Muscle of back (tissue), 11 donors: ENCODE results near the gene MREG. TPM values are rescaled to one million over a fixed set of nuclear protein-coding genes. Genes with fewer than 3 reads are reported as not detected.
"Not testable (repeated sequence)": the region's sequence is repeated elsewhere in the genome, so short reads cannot be mapped to it uniquely, and the experiment has no call there.

Experiments used
- DNase-seq, 3 donors: peaks; one replicate each; pipeline versions ENCODE4 v3.0.0 to v3.0.0-alpha.2; 2013
- polyA plus RNA-seq, 10 donors: library from polyadenylated mRNA; unstranded; fragments of 120-200 nt; gene quantifications; one replicate each; pipeline ENCODE4 v1.2.1, GENCODE V29; 2013; ENCODE audit not compliant: insufficient read length in 10 of 10

The MREG gene
- polyA plus RNA-seq, 10 donors = 1.0 to 4.7 (median 2.4) TPM

DNA sequence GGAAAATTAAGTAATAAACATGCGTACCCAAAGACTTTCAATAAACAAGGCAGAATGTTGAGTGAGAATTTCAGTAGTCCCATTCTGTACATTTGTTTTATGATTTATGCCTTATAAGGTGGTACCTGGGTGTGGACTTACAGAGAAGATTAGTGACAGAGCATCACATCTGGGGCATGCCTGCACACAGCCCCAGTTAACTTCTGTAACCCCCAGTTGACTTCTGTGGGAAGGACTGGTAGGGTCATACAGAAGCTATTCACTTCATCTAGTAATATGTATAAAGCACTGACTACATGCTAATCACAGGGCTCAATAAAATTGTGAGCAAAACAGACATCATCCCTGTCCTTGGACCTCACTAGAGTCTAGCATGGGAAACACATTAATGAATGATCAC is 16.1 kb downstream of the MREG start:
- no peak for DNase-seq

DNA sequence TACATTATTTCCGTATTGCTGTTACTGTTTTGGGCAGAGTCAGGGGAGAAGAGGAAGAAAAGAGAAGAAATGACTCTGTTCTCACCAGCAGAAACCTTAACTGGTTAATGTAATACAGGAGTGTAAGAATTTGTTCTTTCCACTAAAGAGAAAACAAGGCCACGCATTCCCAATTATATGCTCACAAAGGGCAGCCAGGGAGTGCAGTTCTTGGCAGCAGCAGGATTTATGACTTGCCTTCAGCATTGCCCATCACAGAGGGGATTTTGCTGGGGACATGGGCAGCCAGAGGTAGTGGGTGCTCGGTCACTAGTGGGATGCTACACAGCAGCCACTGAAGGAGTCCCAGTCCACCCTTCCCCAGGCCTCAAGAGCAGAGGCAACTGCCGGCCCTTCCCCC is 18.4 kb downstream of the MREG start:
- no peak for DNase-seq

DNA sequence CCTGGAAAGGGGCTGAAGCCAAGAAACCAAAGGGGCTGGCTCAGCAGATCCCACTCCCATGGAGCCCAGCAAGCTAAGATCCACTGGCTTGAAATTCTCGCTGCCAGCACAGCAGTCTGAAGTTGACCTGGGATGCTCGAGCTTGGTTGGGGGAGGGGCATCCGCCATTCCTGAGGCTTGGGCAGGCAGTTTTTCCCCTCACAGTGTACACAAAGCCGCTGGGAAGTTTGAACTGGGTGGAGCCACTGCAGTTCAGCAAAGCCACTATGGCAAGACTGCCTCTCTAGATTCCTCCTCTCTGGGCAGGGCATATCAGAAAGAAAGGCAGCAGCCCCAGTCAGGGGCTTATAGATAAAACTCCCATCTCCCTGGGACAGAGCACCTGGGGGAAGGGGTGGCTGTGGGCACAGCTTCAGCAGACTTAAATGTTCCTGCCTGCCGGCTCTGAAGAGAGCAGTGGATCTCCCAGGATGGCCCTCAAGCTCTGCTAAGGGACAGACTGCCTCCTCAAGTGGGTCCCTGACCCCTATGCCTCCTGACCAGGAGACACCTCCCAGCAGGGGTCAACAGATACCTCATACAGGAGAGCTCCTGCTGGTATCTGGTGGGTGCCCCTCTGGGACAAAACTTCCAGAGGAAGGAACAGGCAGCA is 24.7 kb downstream of the MREG start:
- not testable (repeated sequence) for DNase-seq

DNA sequence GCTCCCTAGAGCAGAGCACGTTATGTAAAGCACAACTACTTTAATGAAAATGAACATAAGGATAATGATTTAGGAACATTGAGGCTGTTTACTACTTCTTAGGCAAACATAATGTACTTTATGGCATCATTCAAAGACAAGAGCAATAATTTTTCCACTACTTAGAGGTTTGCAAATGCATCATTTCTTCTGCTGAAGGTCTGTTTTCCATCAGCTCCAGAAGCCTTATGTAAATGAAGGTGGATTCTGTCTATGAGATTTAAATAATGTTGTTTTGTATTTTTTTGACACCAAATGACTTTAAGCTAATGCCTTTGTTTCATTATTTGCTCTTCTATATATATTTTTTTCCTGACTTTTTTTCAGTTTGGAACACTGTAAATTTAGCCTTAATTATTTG is 28.1 kb downstream of the MREG start:
- no peak for DNase-seq

DNA sequence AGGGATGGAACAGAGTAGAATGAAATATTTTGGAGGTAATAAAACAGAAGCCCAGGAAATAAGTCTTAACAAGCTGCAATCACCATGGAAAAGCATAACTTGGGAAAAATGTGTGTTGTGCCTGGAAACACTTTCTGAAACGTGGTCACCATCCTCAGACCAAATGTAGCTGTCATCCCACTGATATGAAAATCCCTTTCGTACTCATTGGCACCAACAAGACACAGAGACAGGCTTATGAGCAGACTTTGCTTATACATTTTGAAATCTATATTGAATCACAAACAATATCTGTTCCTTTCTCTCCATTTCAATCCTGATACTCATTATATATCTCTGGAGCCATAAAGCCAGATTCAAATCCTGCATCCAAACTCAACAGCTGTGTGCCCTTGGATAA is 28.7 kb downstream of the MREG start:
- DNase-seq = no peak

DNA sequence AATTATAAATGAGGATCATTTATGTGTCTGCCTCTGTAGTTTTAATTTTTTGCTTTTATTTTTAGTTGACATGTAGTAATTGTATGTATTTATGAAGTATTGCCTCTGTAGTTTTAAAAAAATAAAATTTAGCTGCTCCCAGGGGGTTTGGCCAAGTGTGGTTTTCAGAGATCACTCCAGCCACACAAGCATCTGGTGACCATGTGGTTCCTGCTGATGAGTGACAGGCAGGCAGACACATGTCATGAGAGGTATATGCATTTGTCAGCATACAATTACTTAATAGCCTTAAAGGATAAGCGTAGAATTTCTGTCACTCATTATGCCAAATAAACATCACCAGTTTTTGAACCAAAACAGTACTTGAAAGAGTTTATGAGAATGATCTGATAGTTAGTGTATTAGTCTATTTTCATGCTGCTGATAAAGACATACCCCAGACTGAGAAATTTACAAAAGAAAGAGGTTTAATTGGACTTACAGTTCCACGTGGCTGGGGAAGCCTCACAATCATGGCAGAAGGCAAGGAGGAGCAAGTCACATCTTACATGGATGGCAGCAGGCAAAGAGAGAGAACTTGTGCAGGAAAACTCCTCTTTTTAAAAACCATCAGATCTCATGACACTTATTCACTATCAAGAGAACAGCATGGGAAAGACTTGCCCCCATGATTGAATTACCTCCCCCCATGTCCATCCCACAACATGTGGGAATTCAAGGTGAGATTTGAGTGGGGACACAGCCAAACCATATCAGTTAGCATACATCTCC is 29.6 kb downstream of the MREG start:
- DNase-seq = no peak

DNA sequence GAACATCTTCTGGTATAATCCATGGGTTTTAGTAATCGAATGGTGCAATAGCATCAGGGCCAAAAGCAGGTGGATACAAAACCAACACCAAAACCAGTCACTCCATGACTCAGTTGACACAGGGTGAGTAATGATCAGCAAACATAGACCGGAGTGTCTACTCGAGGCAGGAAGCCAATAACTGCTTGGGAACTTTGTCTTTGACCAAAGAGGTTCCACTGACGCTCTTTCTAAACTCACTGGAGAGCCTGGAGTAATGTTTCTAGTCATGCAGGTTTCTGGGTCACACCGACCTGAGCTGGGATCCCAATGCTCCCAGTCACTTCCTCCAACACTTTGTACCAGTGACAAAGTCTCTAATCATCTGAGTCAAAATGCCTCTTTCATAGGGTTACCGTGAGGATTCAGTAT is 30.9 kb downstream of the MREG start:
- no peak for DNase-seq

DNA sequence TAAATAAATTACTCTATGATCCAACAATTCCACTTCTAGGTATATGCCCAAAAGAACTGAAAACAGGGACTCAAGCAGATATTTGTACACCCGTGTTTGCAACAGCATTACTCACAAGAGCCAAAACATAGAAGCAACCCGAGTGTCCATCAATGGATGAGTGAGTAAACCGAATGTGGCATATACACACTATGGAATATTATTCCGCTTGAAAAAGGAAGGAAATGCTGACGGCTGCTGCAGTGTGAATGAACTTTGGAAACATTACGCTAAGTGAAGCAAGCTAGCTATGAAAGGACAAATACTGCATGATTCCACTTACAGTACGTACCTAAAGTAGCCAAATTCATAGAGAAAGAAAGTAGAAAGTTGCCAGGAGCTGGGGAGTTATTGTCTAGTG is 32.2 kb downstream of the MREG start:
- DNase-seq = no peak

DNA sequence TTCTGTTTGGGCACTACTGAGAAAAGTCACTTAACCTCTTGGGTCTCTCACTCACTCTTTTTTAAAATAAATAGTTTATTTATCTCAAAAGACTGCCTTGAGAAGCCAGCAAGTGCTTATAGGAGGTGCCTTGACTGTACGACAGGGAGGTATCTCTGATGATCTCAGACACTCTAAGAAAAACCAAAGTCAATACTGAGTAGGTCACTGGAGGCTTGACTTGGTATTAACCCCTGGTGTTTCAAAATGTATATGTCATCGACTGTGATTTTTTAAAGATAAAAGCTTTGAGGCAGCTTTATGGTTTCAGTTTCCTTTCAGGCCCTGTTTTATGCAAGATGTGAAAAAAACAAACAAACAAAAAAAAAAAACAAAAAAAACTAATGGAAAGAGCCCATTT is 33.7 kb downstream of the MREG start:
- no peak for DNase-seq

DNA sequence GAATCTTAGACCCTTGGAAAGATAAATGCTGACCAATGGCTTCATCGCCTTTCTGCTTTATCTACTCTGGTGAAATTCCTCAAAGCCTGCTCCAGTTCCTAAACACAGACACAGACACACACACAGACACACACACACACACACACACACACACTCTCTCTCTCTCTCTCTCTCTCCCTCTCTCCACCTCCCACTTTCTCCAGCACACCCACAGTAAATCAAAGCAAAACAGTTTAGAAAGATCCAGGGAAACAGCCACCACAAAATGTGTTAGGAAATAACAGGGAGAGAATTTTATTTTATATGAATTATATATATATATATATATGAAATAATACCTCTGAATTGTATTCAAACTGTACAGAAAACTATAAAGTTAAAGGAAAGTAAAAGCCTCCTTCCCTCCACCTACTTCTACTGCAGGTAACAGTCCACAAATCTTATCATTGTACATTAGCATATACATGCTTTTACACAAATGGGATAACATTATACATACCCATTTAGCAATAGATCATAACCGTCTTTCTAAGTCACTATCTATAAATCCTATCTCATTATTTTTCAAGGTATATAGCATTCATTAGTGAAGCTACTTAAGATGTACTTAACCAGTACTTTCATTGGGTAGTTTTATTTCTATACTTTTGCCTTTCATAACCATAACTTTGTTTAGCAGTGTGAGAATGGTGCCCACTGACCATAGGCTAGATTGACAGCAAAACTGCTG is 38.5 kb downstream of the MREG start:
- no peak for DNase-seq

DNA sequence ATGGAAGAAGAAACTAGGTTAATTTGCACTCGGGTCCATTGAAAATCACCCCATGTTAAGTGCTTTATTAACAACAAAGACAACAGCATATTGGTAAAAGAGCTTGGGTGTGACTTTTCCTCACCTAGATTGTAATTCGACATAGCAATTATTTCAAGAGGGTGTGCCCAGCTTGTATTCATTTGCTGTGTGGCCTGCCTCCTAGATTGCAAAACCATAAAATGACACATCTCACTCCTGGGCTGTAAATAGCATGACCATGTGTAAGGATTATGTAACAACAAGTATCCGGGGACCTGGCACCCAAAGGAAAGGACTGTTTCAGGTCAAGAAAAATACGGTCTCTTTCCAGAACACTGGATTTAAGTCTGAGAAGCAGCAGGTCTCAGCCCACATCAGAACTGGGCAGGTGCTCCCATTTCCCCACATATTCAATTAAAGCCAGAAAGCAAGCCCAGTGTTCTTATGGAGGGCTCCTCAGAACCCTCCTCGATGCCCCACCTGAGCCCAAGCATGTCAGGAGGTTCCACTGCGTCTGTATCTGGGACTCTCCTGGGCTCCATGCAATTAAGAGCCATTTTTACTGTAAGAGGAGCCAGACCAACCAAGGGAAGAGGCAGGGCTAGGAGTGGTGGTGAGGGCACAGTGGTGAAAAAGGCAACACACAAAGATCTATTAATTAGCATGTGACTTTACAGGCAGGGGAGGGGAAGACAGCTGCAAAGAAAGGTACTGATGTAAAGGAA is 39.2 kb downstream of the MREG start:
- DNase-seq = peak in 1 of 3 donors; percentile 4

DNA sequence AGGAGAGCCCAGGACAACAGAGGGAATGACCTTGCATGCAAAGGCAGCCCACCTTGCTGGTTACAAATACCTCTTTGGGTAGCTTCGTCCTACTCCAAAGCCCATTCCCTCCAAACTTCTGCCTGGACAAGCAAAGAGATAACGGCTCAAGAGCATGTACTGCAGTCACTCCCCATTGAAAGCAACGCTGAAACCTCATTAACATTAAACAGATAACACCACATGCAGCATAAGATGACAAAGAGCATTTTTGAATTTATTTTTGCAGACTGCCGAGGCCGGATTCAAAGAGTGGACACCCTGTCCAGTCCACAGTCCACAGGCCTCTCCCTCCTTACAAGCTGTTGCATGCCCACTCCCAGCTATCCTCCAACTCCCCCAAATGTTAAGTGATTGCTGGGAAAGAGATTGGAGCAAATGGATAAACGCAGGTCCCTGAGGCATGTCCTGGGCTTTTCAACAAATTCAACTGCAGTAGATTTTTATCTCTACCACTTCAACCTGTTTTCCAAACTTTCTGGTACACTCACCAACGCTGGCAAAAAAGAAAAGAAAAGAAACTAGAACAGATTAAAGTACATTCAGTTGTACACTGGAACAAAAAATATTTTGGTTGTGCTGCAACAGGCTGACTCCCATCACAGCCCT is 40.1 kb downstream of the MREG start:
- DNase-seq = no peak

DNA sequence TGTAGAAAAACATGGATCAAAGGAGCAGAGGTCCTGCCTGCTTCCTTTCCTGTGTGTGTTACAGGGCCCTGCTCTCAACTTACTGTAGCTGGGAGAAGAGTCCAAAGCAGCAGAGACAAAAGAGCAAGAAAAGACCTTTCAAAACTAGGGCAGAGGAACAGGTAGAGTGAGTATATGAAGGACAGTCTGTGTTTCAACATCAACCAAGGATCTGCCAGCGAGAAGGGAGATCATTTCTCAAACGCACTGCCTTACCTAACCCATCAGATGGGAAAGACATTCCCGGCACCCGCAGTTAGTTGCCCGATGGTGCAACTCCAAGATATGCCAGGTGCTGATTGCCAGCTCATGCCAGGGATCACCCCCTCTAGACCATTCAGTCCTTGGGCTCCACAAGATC is 41.7 kb downstream of the MREG start:
- DNase-seq = no peak

DNA sequence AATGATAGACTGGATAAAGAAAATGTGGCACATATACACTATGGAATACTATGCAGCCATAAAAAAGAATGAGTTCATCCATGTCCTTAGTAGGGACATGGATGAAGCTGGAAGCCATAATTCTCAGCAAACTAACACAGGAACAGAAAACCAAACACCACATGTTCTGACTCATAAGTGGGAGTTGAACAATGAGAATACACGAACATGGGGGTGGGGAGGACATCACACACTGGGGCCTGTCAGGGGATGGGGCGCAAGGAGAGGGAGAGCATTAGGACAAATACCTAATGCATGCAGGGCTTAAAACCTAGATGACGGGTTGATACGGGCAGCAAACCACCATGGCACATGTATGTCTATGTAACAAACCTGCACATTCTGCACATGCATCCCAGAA is 42.5 kb downstream of the MREG start:
- DNase-seq = not testable (repeated sequence)

DNA sequence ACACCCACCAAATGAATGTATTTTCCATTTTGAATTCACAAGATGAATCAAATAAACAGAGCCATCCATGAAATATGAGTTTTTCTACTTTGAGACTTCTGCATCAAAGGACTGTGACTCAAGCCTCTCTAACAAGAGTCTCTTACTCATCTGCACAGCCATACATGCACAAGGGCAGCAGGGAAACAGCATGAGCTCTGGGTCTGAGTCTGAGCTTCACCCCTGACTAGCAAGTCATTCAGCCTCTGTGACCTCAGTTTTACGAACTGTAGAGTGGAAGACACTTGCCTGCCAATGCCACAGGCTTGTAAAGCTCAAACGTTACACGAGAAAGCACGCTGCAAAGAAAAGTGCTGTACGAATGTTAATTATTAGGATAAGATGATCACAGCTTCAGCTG is 42.9 kb downstream of the MREG start:
- no peak for DNase-seq

DNA sequence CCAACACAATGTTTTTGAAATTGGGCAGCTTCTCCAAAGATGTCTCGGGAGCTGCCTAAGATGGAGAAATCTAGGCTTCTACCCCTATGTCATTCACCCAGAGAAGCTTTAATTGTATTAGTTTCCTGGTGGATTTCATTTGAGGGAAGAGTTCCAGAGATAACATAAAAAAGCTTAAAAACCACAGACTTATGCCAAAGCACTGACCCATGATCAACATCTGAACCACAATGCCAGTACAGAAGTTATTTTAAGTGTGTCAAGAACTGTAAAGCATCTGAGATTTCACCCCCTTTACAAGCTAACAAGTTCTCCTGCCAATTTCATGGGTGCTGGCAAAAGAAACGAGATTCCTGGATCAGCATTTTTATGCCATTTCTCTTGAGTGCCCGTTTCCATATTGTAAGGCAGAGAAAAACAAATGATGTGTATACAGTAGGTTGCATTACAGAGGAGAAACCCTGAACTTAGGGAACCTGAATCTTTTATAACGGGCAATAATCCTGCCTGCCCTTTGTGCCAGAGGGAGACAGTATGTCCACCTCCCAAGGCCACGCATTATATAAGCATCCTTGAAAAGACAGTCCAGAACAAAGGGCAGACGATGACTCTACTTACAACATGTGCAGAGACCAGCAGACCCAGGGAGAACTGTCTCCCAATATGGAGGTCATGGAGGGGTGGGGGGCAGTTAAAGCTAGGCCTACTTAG is 44.1 kb downstream of the MREG start:
- no peak for DNase-seq

DNA sequence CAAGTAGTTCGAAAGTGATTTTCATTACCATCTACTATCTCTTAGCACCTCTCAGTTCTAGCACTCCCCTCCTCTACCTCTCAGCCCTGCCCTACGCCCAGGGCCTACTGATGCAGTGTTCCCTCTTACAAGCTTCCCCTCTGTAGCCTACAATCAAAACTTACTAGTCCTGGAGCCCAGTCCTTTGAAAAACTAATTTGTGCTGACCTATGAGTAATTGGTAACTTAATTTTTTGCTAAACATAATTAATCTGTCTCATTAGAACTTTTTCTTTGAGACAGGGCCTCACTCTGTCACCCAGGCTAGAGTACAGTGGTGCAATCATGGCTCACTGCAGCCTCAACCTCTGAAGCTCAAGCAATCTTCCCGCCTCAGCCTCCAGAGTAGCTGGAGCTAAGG is 44.9 kb downstream of the MREG start:
- no peak for DNase-seq

DNA sequence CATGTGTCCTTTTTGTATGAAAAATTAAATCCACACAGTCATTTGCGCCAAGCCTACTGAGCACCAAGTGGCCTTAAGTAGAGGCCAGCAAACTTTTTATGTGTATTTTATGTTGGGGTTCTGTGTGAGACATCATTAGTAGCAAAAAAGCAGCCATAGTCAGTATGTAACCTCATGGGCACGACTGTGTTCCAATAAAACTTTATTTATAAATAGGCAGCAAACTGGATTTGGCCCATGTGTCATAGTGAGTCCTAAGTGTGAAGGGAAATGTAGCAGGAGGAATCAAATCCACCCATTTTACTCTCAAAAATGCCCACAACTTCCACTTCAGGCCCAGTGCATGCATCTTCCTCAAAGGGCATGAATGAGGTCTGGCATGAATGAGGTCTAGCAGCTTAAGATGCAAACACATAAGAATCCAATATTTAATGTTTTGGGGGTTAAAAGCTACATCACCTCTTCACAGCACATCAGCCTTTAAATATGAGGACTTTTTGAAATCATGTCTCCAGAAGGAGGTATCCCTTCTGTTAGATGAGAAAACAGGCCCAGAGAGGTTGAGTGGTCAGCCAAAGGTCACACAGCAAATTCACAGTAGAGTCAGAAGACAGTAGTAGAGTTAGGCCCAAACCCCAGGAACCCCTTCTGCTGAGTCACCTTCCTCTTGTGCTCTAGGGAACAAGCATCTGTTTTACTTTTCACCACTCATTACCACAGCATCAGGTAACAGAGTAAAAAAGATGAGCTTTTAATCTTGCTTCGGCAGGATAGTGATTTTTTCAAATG is 45.6 kb downstream of the MREG start:
- DNase-seq = no peak

DNA sequence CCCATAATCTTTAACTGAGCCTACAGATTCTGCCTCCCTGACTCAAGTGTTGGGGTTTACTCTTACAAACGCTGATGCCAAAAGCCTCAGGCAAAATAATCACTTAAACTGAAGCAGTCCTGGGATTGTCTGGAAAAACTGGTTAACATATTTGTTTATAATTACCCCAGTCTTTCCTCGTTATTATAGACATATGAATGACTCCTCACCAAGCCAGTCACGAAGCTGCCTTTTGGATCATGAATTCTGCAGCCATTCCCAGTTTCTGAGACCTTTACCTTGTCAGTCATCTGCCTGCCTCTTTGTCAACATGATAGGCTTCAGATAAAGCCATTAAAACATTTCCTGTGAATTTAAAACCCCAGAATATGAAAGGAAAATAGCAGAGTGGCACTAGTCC is 46.4 kb downstream of the MREG start:
- DNase-seq = no peak

DNA sequence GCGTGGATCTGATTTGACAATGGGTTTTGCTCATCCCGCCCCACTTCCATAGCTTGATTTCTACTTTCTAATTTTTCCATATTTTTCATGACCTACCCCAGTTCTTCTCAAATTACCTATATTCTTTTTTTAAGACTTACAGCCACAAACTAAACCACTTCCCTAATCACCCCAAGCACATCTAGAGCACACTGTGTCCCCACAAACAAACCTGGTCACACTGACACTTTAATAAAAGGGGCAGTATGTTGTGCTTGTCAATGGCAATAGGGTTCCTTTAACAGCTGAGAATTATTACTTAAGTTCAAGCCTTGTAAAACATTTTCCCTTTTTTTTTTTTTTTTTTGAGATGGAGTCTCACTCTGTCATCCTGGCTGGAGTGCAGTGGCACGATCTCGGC is 47.1 kb downstream of the MREG start:
- no peak for DNase-seq
